Measurements from ENCODE around the gene MAST4.

DNA sequence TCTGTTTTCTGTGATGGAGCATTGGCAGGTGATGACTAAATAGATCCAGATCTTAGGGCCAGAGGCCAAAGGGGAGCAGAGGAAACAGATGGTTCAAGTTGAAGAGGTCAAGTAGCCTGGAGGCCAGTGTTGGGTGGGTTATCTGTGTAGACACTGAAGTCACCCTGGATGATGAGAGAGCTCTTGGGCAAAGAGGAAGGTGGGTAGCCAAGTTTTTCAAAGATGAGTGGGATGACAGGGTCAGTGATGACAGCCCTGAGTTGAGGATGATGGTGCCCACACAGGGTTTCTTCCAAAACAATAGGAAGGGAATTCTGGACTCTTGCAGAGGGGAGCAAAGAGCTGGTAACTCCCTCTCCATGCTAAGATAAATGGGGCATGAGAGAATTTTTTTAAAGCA lies 523.8 kb downstream of the MAST4 start:
- no peak for TF ChIP-seq EZH2phosphoT487 (IDR thresholded peaks at IDR 0.05; ENCODE audit: borderline replicate concordance, low read depth, low read length)
- TF ChIP-seq, protein P1, sequence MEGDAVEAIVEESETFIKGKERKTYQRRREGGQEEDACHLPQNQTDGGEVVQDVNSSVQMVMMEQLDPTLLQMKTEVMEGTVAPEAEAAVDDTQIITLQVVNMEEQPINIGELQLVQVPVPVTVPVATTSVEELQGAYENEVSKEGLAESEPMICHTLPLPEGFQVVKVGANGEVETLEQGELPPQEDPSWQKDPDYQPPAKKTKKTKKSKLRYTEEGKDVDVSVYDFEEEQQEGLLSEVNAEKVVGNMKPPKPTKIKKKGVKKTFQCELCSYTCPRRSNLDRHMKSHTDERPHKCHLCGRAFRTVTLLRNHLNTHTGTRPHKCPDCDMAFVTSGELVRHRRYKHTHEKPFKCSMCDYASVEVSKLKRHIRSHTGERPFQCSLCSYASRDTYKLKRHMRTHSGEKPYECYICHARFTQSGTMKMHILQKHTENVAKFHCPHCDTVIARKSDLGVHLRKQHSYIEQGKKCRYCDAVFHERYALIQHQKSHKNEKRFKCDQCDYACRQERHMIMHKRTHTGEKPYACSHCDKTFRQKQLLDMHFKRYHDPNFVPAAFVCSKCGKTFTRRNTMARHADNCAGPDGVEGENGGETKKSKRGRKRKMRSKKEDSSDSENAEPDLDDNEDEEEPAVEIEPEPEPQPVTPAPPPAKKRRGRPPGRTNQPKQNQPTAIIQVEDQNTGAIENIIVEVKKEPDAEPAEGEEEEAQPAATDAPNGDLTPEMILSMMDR (conservative IDR thresholded peaks at IDR 0.05; ENCODE audit: low read length) = no peak
